HepG2 (cell line): ENCODE data around the gene TP53BP2. TPM values are rescaled to one million over a fixed set of nuclear protein-coding genes. Genes with fewer than 3 reads are reported as not detected.

ENCODE experiments used
- ATAC-seq: fragments of 200-7000 bp; cut with Tn5 transposase; 3 replicates; pipeline ENCODE4 v1.9.1; 2020; ENCODE audit warnings: mild to moderate bottlenecking, moderate library complexity
- BruUV-seq: library from RNA; stranded (reverse); fragments of 400-500 nt; replicated peaks from 2 replicates; lab custom pipeline; 2021; lab: Mats Ljungman, UMichigan
- CTCF ChIA-PET: fragments of 300-600 bp; formaldehyde crosslinking; extraction: SDS; loops from one replicate; lab custom pipeline; 2021; ENCODE audit warnings: low total read pairs, inconsistent platforms, low intra/inter-chr PET ratio; lab: Yijun Ruan, JAX
- POLR2A ChIA-PET: fragments of 350-600 bp; sonication (Branson Sonifier 250); formaldehyde crosslinking; loops from one replicate; lab custom pipeline; 2020; ENCODE audit warnings: antibody characterized with exemption, inconsistent platforms; lab: Yijun Ruan, JAX
- DNase-seq: peaks from one replicate; pipeline ENCODE4 v3.0.0-alpha.2; 2015; ENCODE audit warnings: low spot score
- FAIRE-seq: peaks from 3 replicates; lab custom pipeline; 2011; peaks lifted over from hg19 to GRCh38; lab: Jason Lieb, UNC
- H2AFZ ChIP-seq: one replicate; pipeline ENCODE4 v1.6.1; 2011; ENCODE audit warnings: low read length, inconsistent platforms
- H3K27ac ChIP-seq: fragments of 300-600 bp; 3 replicates; pipeline ENCODE4 v1.8.0; 2011; ENCODE audit warnings: mixed run types, mild to moderate bottlenecking, mixed read lengths, low read length, inconsistent platforms; ENCODE audit not compliant: insufficient read depth; ENCODE audit errors: extremely low read length
- H3K27me3 ChIP-seq, 2 experiments: fragments of 200-600 bp in 1 of 2; 2 replicates in 1 of 2; 3 replicates in 1 of 2; pipeline versions ENCODE4 v1.6.0 to v1.8.0; 2011; ENCODE audit warnings: low read length in 2 of 2, mild to moderate bottlenecking in 2 of 2, moderate library complexity in 2 of 2, inconsistent platforms in 1 of 2; ENCODE audit not compliant: insufficient read depth in 2 of 2, control insufficient read depth in 1 of 2
- H3K36me3 ChIP-seq, 2 experiments: fragments of 200-600 bp in 1 of 2; replicated peaks in 1 of 2; 2 replicates in 1 of 2; 3 replicates in 1 of 2; pipeline versions ENCODE4 v1.5.1 to v1.8.0; 2011; ENCODE audit warnings: low read length in 2 of 2, inconsistent platforms in 1 of 2; ENCODE audit not compliant: insufficient read depth in 2 of 2, control insufficient read depth in 1 of 2
- H3K4me1 ChIP-seq: 2 replicates; pipeline ENCODE4 v1.5.1; 2012; ENCODE audit warnings: low read length, inconsistent platforms; ENCODE audit not compliant: insufficient read depth
- H3K4me2 ChIP-seq: 2 replicates; pipeline ENCODE4 v1.6.0; 2011; ENCODE audit warnings: low read depth, low read length, inconsistent platforms
- H3K4me3 ChIP-seq, 3 experiments: fragments of 200-600 bp in 1 of 3; sonication (generic), shearing (Covaris generic) in 1 of 3; replicated peaks in 1 of 3; 2 replicates each; pipeline ENCODE4 v1.5.1; 2011 to 2016; ENCODE audit warnings: low read length in 3 of 3, inconsistent platforms in 2 of 3, low read depth in 2 of 3, mild to moderate bottlenecking in 2 of 3, control low read depth in 1 of 3, mixed read lengths in 1 of 3; ENCODE audit not compliant: insufficient read depth in 1 of 3
- H3K79me2 ChIP-seq: one replicate; pipeline ENCODE4 v1.6.1; 2011; ENCODE audit warnings: low read length, inconsistent platforms; ENCODE audit not compliant: insufficient read depth
- H3K9ac ChIP-seq: 2 replicates; pipeline ENCODE4 v1.6.0; 2011; ENCODE audit warnings: mild to moderate bottlenecking, low read depth, low read length, inconsistent platforms; ENCODE audit not compliant: insufficient read depth
- H3K9me3 ChIP-seq: 2 replicates; pipeline ENCODE4 v1.5.1; 2012; ENCODE audit warnings: mild to moderate bottlenecking, low read length
- H4K20me1 ChIP-seq: 2 replicates; pipeline ENCODE4 v1.6.0; 2011; ENCODE audit warnings: inconsistent platforms, mild to moderate bottlenecking, low read length, moderate library complexity; ENCODE audit not compliant: insufficient read depth
- ATF2 ChIP-seq: sonication (generic); formaldehyde crosslinking; IDR thresholded peaks from 2 replicates; pipeline ENCODE4 v1.4.0; 2020; ENCODE audit warnings: missing genetic modification reagents
- BHLHE40 ChIP-seq: IDR thresholded peaks from 2 replicates; pipeline ENCODE4 v1.6.1; 2011; ENCODE audit warnings: low read length, improper control_type of control experiment
- ERF ChIP-seq: IDR thresholded peaks from 2 replicates; pipeline ENCODE4 v1.6.1; 2018; ENCODE audit warnings: missing biosample characterization, missing genetic modification reagents
- EZH2 ChIP-seq: conservative IDR thresholded peaks from 2 replicates; pipeline ENCODE4 v1.6.1; 2012; ENCODE audit warnings: mild to moderate bottlenecking, low read depth, low read length, moderate library complexity
- GPBP1L1 ChIP-seq: sonication (generic); formaldehyde crosslinking; IDR thresholded peaks from 2 replicates; pipeline ENCODE4 v1.5.0; 2020; ENCODE audit warnings: mild to moderate bottlenecking, missing genetic modification reagents
- GZF1 ChIP-seq: sonication (generic); formaldehyde crosslinking; IDR thresholded peaks from 2 replicates; pipeline ENCODE4 v1.5.1; 2020; ENCODE audit warnings: mild to moderate bottlenecking, missing genetic modification reagents
- HOXA9 ChIP-seq: sonication (generic); formaldehyde crosslinking; IDR thresholded peaks from 2 replicates; pipeline ENCODE4 v1.8.1; 2022; ENCODE audit warnings: missing genetic modification reagents, mild to moderate bottlenecking, moderate library complexity, borderline replicate concordance
- KLF13 ChIP-seq: sonication (generic); formaldehyde crosslinking; IDR thresholded peaks from 2 replicates; pipeline ENCODE4 v1.4.0; 2020; ENCODE audit warnings: mild to moderate bottlenecking, missing genetic modification reagents
- MAZ ChIP-seq, 2 experiments: sonication (generic) in 1 of 2; formaldehyde crosslinking in 1 of 2; IDR thresholded peaks; 2 replicates each; pipeline versions ENCODE4 v1.5.0 to v1.6.1; 2012 to 2020; ENCODE audit warnings: low read depth in 2 of 2, mild to moderate bottlenecking in 2 of 2, borderline replicate concordance in 1 of 2, improper control_type of control experiment in 1 of 2, low read length in 1 of 2, missing genetic modification reagents in 1 of 2, moderate library complexity in 1 of 2
- MXD4 ChIP-seq: IDR thresholded peaks from 2 replicates; pipeline ENCODE4 v1.6.1; 2016; ENCODE audit warnings: mild to moderate bottlenecking, missing biosample characterization, missing genetic modification reagents
- TFAP4 ChIP-seq: sonication (generic); IDR thresholded peaks from 2 replicates; pipeline ENCODE4 v1.6.1; 2016; ENCODE audit warnings: low read depth, borderline replicate concordance
- ZIK1 ChIP-seq: sonication (generic); formaldehyde crosslinking; IDR thresholded peaks from 2 replicates; pipeline ENCODE4 v1.5.0; 2020; ENCODE audit warnings: mild to moderate bottlenecking, low read depth, missing genetic modification reagents, borderline replicate concordance
- ZNF530 ChIP-seq: sonication (generic); formaldehyde crosslinking; IDR thresholded peaks from 2 replicates; pipeline ENCODE4 v1.5.0; 2020; ENCODE audit warnings: low read depth, mild to moderate bottlenecking, missing genetic modification reagents
- ZNF674 ChIP-seq: sonication (generic); formaldehyde crosslinking; IDR thresholded peaks from 2 replicates; pipeline ENCODE4 v1.5.0; 2020; ENCODE audit warnings: low read depth, mild to moderate bottlenecking, missing genetic modification reagents
- WGBS: methylation state at CpG from one replicate; pipeline ENCODE4 v1.1.6; 2017; ENCODE audit warnings: low lambda C conversion rate; 5-methylcytosine and 5-hydroxymethylcytosine counted together
- in situ Hi-C: cut with HindIII; loops from 2 replicates; pipeline ENCODE4 v1.10.0; 2017; ENCODE audit warnings: low pct_unique_long_range_greater_than_20kb; ENCODE audit not compliant: extremely low pct_ligation_motif_present
- intact Hi-C: fragments of 100-400 bp; cut with micrococcal nuclease; formaldehyde crosslinking; loops from one replicate; pipeline ENCODE4 v1.10.0; 2022; ENCODE audit not compliant: unreplicated experiment
- polyA plus RNA-seq, 8 experiments: library from polyadenylated mRNA; depleted of rRNA in 3 of 8; stranded (reverse) in 7 of 8; unstranded in 1 of 8; fragments of >200 nt; fragmentation: Illumina TruSeq in 4 of 8; extraction: Trizol in 4 of 8; gene quantifications; 2 replicates each; pipeline versions ENCODE4 v1.2.1 to v1.2.3, GENCODE V29; 2011 to 2016; ENCODE audit warnings: low read depth in 4 of 8, missing spikeins in 1 of 8, mixed read lengths in 1 of 8; ENCODE audit not compliant: insufficient read depth in 1 of 8
- total RNA-seq, 5 experiments: library from RNA; depleted of rRNA; stranded (reverse); fragments of >200 nt; fragmentation: Illumina TruSeq; extraction: Trizol; gene quantifications; 2 replicates each; pipeline ENCODE4 v1.2.3, GENCODE V29; 2016; ENCODE audit warnings: low read depth in 1 of 5
- TF ChIP-seq, protein P1 (sequence below): sonication (generic); formaldehyde crosslinking; IDR thresholded peaks from 2 replicates; pipeline ENCODE4 v1.9.0; 2021; ENCODE audit warnings: missing genetic modification reagents, borderline replicate concordance
- TF ChIP-seq, protein P2 (sequence below): IDR thresholded peaks from 2 replicates; pipeline ENCODE4 v1.6.1; 2016; ENCODE audit warnings: missing genetic modification reagents, missing compliant biosample characterization

TP53BP2 gene
- total and polyA plus RNA-seq, 2 of the 13 experiments (the other 11 are each of a cell fraction or from before 2014, with no cell fraction given) = 10.0 to 14.0 TPM

GRCh38 chr1:223739366-223740037 lies 106.2 kb downstream of the TP53BP2 start:
- no peak overlapping the region for H3K4me2 ChIP-seq
- POLR2A ChIA-PET = no interaction called here
- no peak overlapping the region for H3K27ac ChIP-seq
- no peak overlapping the region for H3K4me3 ChIP-seq
- H2AFZ ChIP-seq = no peak overlapping the region
- no peaks in the 10 kb centered on the region for H3K9me3 ChIP-seq
- no peaks in the 10 kb centered on the region for H3K4me1 ChIP-seq
- no peaks in the 10 kb centered on the region for H3K27me3 ChIP-seq
- 90% methylated on average over 6 of the region's 7 CpGs for WGBS
- BruUV-seq = no TSS peak
- FAIRE-seq (no peak), ATAC-seq (no peak), DNase-seq (no peak)
- H3K9ac ChIP-seq = no peak overlapping the region
- CTCF ChIA-PET = no interaction called here
- intact Hi-C loops = no loop called here
- H4K20me1 ChIP-seq = no peaks in the 10 kb centered on the region
- H3K79me2 ChIP-seq = no peaks in the 10 kb centered on the region
- in situ Hi-C loops = no loop called here
- H3K36me3 ChIP-seq = no peaks in the 10 kb centered on the region
- TF ChIP-seq ERF (CRISPR knock-in tag) = no peak
- TF ChIP-seq ZNF530 (CRISPR knock-in tag) = no peak
- no peak for TF ChIP-seq EZH2
- no peak for TF ChIP-seq MAZ (IDR thresholded peaks at IDR 0.05; ENCODE audit: borderline replicate concordance, low read depth, low read length)
- no peak for TF ChIP-seq MAZ (CRISPR knock-in tag; IDR thresholded peaks at IDR 0.05; ENCODE audit: low read depth)
- no peak for TF ChIP-seq HOXA9
- TF ChIP-seq, protein P1, sequence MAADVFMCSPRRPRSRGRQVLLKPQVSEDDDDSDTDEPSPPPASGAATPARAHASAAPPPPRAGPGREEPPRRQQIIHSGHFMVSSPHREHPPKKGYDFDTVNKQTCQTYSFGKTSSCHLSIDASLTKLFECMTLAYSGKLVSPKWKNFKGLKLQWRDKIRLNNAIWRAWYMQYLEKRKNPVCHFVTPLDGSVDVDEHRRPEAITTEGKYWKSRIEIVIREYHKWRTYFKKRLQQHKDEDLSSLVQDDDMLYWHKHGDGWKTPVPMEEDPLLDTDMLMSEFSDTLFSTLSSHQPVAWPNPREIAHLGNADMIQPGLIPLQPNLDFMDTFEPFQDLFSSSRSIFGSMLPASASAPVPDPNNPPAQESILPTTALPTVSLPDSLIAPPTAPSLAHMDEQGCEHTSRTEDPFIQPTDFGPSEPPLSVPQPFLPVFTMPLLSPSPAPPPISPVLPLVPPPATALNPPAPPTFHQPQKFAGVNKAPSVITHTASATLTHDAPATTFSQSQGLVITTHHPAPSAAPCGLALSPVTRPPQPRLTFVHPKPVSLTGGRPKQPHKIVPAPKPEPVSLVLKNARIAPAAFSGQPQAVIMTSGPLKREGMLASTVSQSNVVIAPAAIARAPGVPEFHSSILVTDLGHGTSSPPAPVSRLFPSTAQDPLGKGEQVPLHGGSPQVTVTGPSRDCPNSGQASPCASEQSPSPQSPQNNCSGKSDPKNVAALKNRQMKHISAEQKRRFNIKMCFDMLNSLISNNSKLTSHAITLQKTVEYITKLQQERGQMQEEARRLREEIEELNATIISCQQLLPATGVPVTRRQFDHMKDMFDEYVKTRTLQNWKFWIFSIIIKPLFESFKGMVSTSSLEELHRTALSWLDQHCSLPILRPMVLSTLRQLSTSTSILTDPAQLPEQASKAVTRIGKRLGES (CRISPR knock-in tag) = no peak
- TF ChIP-seq GPBP1L1 (CRISPR knock-in tag) = no peak
- TF ChIP-seq ZIK1 (CRISPR knock-in tag) = no peak
- TF ChIP-seq TFAP4 = no peak
- TF ChIP-seq GZF1 (CRISPR knock-in tag) = no peak
- no peak for TF ChIP-seq KLF13 (CRISPR knock-in tag)
- no peak for TF ChIP-seq BHLHE40
- no peak for TF ChIP-seq ZNF674
- no peak for TF ChIP-seq MXD4
- TF ChIP-seq, protein P2, sequence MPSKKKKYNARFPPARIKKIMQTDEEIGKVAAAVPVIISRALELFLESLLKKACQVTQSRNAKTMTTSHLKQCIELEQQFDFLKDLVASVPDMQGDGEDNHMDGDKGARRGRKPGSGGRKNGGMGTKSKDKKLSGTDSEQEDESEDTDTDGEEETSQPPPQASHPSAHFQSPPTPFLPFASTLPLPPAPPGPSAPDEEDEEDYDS (CRISPR knock-in tag) = no peak
- TF ChIP-seq ATF2 = no peak
